DND-41 (cell line): ENCODE measurements around the gene COPS9.

Source experiments
- ATAC-seq: fragments of 200-7000 bp; cut with Tn5 transposase; 3 replicates; pipeline ENCODE4 v1.9.1; 2021; ENCODE audit warnings: low read depth; ENCODE audit not compliant: insufficient read depth
- DNase-seq: peaks from one replicate; pipeline ENCODE4 v3.0.0-alpha.2; 2020
- H2AFZ ChIP-seq: 2 replicates; pipeline ENCODE4 v1.6.0; 2012; ENCODE audit warnings: low read depth, low read length
- H3K27ac ChIP-seq: 2 replicates; pipeline ENCODE4 v1.5.1; 2012; ENCODE audit warnings: low read length, inconsistent platforms
- H3K27me3 ChIP-seq: fragments of 200-600 bp; sonication (generic); 2 replicates; pipeline ENCODE4 v1.6.0; 2012; ENCODE audit warnings: low read length, mild to moderate bottlenecking, inconsistent platforms; ENCODE audit not compliant: insufficient read depth, poor library complexity
- H3K36me3 ChIP-seq: 2 replicates; pipeline ENCODE4 v1.5.1; 2012; ENCODE audit warnings: low read length, inconsistent platforms; ENCODE audit not compliant: insufficient read depth
- H3K4me1 ChIP-seq: 2 replicates; pipeline ENCODE4 v1.5.1; 2012; ENCODE audit warnings: mild to moderate bottlenecking, low read length; ENCODE audit not compliant: insufficient read depth
- H3K4me2 ChIP-seq: 2 replicates; pipeline ENCODE4 v1.6.0; 2012; ENCODE audit warnings: mild to moderate bottlenecking, moderate library complexity, low read length, inconsistent platforms; ENCODE audit not compliant: insufficient read depth
- H3K4me3 ChIP-seq, 2 experiments: fragments of 200-600 bp in 1 of 2; shearing (Covaris generic) in 1 of 2; 2 replicates each; pipeline ENCODE4 v1.5.1; 2012 to 2016; ENCODE audit warnings: inconsistent platforms in 2 of 2, low read length in 2 of 2, mild to moderate bottlenecking in 2 of 2, low read depth in 1 of 2, moderate library complexity in 1 of 2
- H3K79me2 ChIP-seq: 2 replicates; pipeline ENCODE4 v1.6.0; 2012; ENCODE audit warnings: low read length, inconsistent platforms; ENCODE audit not compliant: insufficient read depth
- H3K9ac ChIP-seq: 2 replicates; pipeline ENCODE4 v1.6.0; 2012; ENCODE audit warnings: low read depth, mild to moderate bottlenecking, inconsistent platforms, low read length, moderate library complexity
- H3K9me3 ChIP-seq: 2 replicates; pipeline ENCODE4 v1.5.1; 2012; ENCODE audit warnings: low read length, moderate library complexity, mild to moderate bottlenecking, inconsistent platforms; ENCODE audit not compliant: insufficient read depth, severe bottlenecking
- H4K20me1 ChIP-seq: 2 replicates; pipeline ENCODE4 v1.6.0; 2012; ENCODE audit warnings: low read length; ENCODE audit not compliant: insufficient read depth
- CTCF ChIP-seq: IDR thresholded peaks from 2 replicates; pipeline ENCODE4 v1.5.1; 2012; ENCODE audit warnings: borderline replicate concordance, low read length, moderate library complexity, mild to moderate bottlenecking; ENCODE audit not compliant: poor library complexity, severe bottlenecking; ENCODE audit errors: extremely low read depth
- EZH2 ChIP-seq: IDR thresholded peaks from 3 replicates; pipeline ENCODE4 v1.6.1; 2012; ENCODE audit warnings: borderline replicate concordance, low read depth, mild to moderate bottlenecking, moderate library complexity, low read length, inconsistent platforms; ENCODE audit not compliant: severe bottlenecking

The COPS9 gene

GRCh38 chr2:240174496-240174895, 38.4 kb upstream of the COPS9 start:
- Histone ChIP-seq H2AFZ (no peak overlapping the region), H3K4me1 (no peaks in the 10 kb centered on the region), H3K9ac (no peak overlapping the region), H4K20me1 (peaks cover 2% of the 10 kb centered on the region; the same call in 1 of the 2 replicates), H3K27ac (no peak overlapping the region), H3K9me3 (no peaks in the 10 kb centered on the region), H3K27me3 (peaks cover 22% of the 10 kb centered on the region), H3K79me2 (no peaks in the 10 kb centered on the region), H3K4me3 (no peak overlapping the region), H3K4me2 (no peak overlapping the region), H3K36me3 (no peaks in the 10 kb centered on the region)
- ATAC-seq (no peak), DNase-seq (no peak)
- TF ChIP-seq CTCF: no peak
- no peak for TF ChIP-seq EZH2

GRCh38 chr2:240172071-240172895, 36.2 kb upstream of the COPS9 start:
- Histone ChIP-seq H4K20me1 (0 out of 2 replicates have a peak, but pooled peaks cover 2% of the 10 kb centered on the region), H3K27ac (no peak overlapping the region), H3K27me3 (peaks cover 22% of the 10 kb centered on the region), H3K4me2 (no peak overlapping the region), H3K9me3 (no peaks in the 10 kb centered on the region), H3K79me2 (no peaks in the 10 kb centered on the region), H3K36me3 (no peaks in the 10 kb centered on the region), H3K9ac (no peak overlapping the region), H3K4me3 (no peak overlapping the region), H2AFZ (no peak overlapping the region), H3K4me1 (no peaks in the 10 kb centered on the region)
- DNase-seq: no peak
- no peak for TF ChIP-seq CTCF
- no peak for ATAC-seq

- no peaks in the 10 kb centered on the region for H3K4me1 ChIP-seq
- DNase-seq (no peak), ATAC-seq (no peak)
- 0 out of 2 replicates have a peak, but pooled peaks cover 2% of the 10 kb centered on the region for H4K20me1 ChIP-seq
- no peak overlapping the region for H3K4me2 ChIP-seq
- H3K4me3 ChIP-seq: no peak overlapping the region
- TF ChIP-seq EZH2 (no peak), CTCF (no peak)
- H3K36me3 ChIP-seq: no peaks in the 10 kb centered on the region
- peaks cover 14% of the 10 kb centered on the region for H3K27me3 ChIP-seq
- H3K27ac ChIP-seq: no peak overlapping the region
- no peaks in the 10 kb centered on the region for H3K9me3 ChIP-seq
- H3K79me2 ChIP-seq: no peaks in the 10 kb centered on the region
- no peak overlapping the region for H3K9ac ChIP-seq
- H2AFZ ChIP-seq: no peak overlapping the region
These were observed 34.8 kb upstream of the COPS9 start for GRCh38 chr2:240170883-240171282.
